Mesodermal cell (in vitro differentiated cells): ENCODE data around the gene PLEKHG2.
A peak's percentile ranks its signal among the peaks of the same experiment; 100 is the strongest.
"Not testable (repeated sequence)": the region's sequence is repeated elsewhere in the genome, so short reads cannot be mapped to it uniquely, and the experiment has no call there.

Source experiments
- H3K27ac ChIP-seq: 2 replicates; pipeline ENCODE4 v1.7.0; 2013; ENCODE audit warnings: mild to moderate bottlenecking, low read depth, low read length, moderate library complexity; ENCODE audit not compliant: severe bottlenecking
- H3K36me3 ChIP-seq: 2 replicates; pipeline ENCODE4 v1.7.1; 2013; ENCODE audit warnings: mild to moderate bottlenecking, low read length, moderate library complexity; ENCODE audit not compliant: control insufficient read depth, insufficient read depth
- H3K4me1 ChIP-seq: one replicate; pipeline ENCODE4 v1.7.1; 2013; ENCODE audit warnings: mild to moderate bottlenecking, low read length; ENCODE audit not compliant: insufficient read depth, control insufficient read depth, poor library complexity, severe bottlenecking
- H3K4me3 ChIP-seq: 2 replicates; pipeline ENCODE4 v1.7.0; 2013; ENCODE audit warnings: low read length, control low read depth, mild to moderate bottlenecking; ENCODE audit not compliant: insufficient read depth, poor library complexity, severe bottlenecking; ENCODE audit errors: extremely low read depth
- H3K9me3 ChIP-seq: 2 replicates; pipeline ENCODE4 v1.7.1; 2013; ENCODE audit warnings: mild to moderate bottlenecking, low read length, moderate library complexity; ENCODE audit not compliant: control insufficient read depth
- WGBS, 2 experiments: methylation state at CpG; one replicate each; pipeline ENCODE4 v1.1.5; 2013; ENCODE audit warnings: missing lambda C conversion rate in 2 of 2; ENCODE audit not compliant: insufficient coverage in 2 of 2; 5-methylcytosine and 5-hydroxymethylcytosine counted together

The PLEKHG2 gene

DNA sequence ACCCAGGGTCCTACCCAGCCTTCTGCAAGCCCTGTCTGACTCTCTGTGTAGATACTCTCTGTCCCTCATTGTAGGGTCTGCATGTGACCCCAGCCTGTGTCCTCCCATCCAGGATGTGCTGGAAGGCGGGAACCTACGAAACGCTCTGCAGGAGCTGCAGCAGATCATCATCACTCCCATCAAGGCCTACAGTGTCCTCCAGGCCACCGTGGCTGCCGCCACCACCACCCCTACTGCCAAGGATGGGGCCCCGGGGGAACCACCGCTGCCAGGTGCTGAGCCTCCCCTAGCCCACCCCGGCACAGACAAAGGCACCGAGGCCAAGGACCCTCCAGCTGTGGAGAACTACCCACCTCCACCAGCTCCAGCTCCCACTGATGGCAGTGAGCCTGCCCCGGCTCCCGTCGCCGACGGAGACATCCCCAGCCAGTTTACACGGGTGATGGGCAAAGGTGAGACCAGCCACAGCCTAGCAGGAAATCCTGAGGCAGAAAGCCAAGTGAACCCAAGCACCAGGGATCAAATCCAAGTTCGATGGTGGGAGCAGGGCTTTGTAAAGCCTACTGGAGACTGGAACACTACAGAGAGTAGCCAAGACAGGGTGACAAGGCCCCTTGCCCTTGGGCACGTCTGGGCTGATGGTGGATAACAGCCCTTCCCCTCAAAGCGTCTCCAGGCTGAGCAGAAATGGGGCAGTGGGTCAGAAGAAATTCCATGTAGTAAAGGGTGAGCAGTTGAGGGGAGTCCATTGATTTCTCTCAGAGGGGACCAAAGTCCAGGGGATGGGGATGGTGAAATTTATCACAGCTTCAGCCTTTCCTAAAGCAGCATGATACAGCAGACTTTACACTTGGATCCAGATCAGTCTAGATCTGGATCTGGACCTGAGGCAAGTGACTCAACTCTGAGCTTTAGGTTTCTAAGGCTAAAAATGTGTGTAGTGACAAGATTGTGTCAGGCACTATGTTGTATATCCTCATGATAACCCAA, 34.8 kb upstream of the PLEKHG2 start:
- Histone ChIP-seq H3K9me3 (no peaks in the 10 kb centered on the region), H3K4me3 (no peak overlapping the region), H3K4me1 (no peaks in the 10 kb centered on the region), H3K36me3 (peaks cover 93% of the 10 kb centered on the region), H3K27ac (no peak overlapping the region)
- 95 to 99% methylated on average over 12 to 17 of the region's 18 CpGs for WGBS, 2 experiments

DNA sequence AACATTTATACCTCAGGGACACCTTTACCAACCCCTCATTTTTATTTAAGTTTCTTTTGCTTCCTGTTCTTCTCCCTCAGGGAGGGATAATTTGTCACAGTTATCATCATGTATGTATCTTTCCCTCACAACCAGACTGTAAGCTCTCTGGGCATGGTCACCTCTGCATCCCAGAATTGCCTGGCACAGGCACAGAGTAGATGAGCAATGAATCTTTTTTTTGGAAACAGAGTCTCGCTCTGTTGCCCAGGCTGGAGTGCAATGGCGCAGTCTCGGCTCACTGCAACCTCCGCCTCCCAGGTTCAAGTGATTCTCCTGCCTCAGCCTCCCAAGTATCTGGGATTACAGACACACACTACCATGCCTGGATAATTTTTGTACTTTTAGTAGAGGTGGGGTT, 33.1 kb upstream of the PLEKHG2 start:
- H3K4me3 ChIP-seq, H3K9me3 ChIP-seq, H3K27ac ChIP-seq, H3K4me1 ChIP-seq: not testable (repeated sequence)
- peaks cover 96% of the 10 kb centered on the region for H3K36me3 ChIP-seq
- WGBS, 2 experiments = 100% methylated on average over 3 of the region's 4 CpGs; no CpG with 5 or more reads in 1 of the 2 experiments

DNA sequence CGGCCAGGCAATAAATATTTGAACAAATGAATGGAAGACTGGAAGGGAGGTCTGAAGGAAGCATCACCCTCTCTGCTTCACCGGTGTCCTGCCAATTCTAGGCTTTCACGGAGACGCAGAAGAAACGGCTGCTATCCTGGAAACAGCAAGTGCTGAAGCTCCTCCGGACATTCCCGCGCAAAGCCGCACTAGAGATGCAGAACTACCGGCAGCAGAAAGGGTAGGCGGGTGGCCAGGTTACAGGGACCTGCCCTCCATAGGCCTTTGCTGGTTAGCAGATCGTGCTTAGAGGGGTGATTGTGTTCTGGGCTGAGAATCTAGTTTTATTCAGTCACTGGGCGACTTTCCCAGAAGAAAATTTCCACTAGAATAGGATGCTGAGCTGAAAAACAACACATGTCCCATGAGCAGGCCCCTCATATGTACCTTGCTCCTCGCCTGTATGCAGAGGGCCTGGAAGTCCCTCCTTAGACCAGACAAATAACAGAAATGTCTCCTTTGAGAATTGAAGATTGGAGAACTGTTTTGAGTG, 32.5 kb upstream of the PLEKHG2 start:
- no peaks in the 10 kb centered on the region for H3K9me3 ChIP-seq
- H3K4me1 ChIP-seq = no peaks in the 10 kb centered on the region
- H3K4me3 ChIP-seq = no peak overlapping the region
- H3K27ac ChIP-seq = no peak overlapping the region
- H3K36me3 ChIP-seq = peaks cover 96% of the 10 kb centered on the region
- WGBS, 2 experiments = 98% methylated on average over 11 to 13 of the region's 14 CpGs

DNA sequence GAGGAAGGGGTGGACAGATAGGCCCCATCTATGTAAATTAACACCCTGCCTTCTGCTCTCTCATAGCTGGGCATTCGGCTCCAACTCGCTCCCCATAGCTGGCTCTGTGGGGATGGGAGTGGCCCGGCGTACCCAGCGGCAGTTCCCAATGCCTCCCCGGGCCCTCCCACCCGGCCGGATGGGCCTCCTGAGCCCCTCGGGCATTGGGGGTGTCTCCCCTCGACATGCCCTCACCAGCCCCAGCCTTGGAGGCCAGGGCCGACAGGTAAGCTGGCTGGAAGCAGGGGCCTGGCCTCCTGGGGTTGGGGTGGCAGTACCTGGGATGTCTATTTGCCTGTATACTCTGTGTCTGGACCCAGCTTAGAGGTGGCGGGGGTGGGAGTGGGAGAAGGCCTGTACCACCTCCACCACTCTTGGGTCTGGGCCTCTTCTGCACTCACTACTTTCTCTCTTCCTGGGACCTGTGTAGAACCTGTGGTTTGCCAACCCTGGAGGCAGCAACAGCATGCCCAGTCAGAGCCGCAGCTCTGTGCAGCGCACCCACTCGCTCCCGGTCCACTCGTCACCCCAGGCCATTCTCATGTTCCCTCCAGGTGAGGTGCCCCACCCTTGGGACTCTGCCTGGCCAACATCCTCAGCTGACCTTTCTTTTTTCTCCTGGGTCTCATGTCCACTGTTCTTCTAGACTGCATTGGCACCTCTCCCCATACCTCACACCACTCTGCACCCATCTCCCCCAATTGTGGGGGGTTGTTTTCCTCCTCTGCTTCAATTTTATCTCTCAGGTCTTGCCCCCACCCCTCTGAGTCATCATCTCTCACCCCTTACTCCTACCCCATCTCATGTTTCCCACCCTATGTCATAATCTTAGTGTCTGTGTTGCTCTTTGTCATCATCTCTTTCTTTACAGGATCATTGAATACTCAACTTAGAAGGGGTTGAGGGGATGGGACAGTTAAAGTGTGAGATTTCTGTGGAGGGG, 31.7 kb upstream of the PLEKHG2 start:
- no peaks in the 10 kb centered on the region for H3K9me3 ChIP-seq
- 91 to 99% methylated on average over 4 to 14 of the region's 17 CpGs for whole genome bisulfite sequencing, 2 experiments

DNA sequence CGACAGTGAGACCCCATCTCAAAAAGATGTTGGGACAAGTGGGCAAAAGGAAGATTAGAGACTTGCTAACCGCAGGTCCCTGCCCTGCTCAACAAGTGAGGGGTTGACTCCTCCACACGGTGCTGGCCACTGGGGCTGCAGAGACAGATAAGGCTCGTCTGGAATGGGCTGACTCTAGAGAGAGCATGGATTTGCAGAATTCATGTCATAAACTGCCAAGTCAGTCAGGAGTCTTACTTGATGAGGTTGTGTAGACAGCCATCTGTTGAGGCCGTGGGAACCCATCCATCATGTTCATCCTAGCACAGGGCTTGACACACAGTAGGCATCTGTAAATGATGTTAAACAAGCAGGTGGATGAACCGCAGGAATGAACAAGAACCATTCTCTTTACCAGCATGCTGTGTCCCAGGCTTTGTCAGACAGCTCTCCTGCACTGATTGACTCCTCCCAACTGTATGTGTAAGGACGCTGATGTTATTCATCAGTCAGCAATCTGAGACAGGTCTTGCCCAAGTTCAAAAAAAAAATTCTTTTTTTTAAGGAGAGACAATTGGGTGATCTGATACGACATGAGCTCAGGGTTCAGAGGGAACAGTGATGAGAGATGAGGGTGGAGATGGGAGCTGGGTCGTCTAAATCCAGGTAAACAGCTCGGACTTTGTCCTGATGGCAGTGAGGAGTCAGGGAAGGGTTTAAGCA, 30.4 kb upstream of the PLEKHG2 start:
- H3K9me3 ChIP-seq = no peaks in the 10 kb centered on the region
- H3K36me3 ChIP-seq = peaks cover 96% of the 10 kb centered on the region
- H3K27ac ChIP-seq = no peak overlapping the region
- H3K4me1 ChIP-seq = peaks cover 3% of the 10 kb centered on the region
- 92% methylated on average over 8 to 9 of the region's 10 CpGs for WGBS, 2 experiments
- H3K4me3 ChIP-seq = no peak overlapping the region

More for the DNA sequence above, 31.7 kb upstream of the PLEKHG2 start:
- peaks cover 2% of the 10 kb centered on the region for H3K4me1 ChIP-seq
- no peak overlapping the region for H3K27ac ChIP-seq
- H3K36me3 ChIP-seq = peaks cover 96% of the 10 kb centered on the region
- H3K4me3 ChIP-seq = no peak overlapping the region

DNA sequence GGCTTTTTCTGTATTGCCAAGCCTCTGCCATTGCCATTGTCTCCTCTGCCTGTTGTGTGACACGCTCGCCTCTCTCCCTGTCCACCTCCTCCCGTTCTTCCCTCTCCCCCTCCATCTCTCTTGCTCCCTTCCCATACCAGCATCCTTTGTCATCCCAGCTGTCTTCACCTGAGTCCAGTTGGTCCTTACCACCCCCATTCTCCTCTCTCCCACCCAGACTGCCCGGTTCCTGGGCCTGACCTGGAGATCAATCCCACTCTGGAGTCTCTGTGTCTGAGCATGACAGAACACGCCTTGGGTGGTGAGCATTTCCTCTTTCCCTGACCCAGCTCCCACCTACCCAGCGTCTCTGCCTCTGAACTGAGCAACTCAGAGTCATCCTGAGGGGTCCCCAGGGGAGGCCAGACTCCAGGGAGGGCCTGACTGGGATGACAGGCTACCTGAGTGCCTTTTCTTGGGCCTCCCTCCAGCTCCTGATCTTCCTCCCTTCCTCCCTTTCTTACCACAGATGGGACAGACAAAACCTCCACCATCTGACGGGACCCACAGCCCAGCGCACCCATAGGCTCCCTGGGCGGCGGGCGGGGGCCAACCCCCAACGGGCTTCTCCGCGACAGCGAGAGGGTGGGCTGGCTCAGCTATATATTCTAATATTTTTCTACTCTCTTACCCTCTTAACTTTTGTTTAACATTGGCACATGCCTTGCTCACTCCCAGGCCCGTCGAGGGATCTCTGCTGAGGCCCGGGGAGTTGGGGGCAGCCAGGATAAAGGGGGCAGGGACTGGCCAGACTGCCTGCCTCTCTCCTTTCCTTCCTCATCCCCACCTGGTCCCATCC, 29.3 kb upstream of the PLEKHG2 start:
- H3K27ac ChIP-seq = no peak overlapping the region
- H3K36me3 ChIP-seq = peaks cover 95% of the 10 kb centered on the region
- peaks cover 3% of the 10 kb centered on the region for H3K4me1 ChIP-seq
- H3K4me3 ChIP-seq = no peak overlapping the region
- 97% methylated on average over 15 to 17 of the region's 18 CpGs for WGBS, 2 experiments
- no peaks in the 10 kb centered on the region for H3K9me3 ChIP-seq

DNA sequence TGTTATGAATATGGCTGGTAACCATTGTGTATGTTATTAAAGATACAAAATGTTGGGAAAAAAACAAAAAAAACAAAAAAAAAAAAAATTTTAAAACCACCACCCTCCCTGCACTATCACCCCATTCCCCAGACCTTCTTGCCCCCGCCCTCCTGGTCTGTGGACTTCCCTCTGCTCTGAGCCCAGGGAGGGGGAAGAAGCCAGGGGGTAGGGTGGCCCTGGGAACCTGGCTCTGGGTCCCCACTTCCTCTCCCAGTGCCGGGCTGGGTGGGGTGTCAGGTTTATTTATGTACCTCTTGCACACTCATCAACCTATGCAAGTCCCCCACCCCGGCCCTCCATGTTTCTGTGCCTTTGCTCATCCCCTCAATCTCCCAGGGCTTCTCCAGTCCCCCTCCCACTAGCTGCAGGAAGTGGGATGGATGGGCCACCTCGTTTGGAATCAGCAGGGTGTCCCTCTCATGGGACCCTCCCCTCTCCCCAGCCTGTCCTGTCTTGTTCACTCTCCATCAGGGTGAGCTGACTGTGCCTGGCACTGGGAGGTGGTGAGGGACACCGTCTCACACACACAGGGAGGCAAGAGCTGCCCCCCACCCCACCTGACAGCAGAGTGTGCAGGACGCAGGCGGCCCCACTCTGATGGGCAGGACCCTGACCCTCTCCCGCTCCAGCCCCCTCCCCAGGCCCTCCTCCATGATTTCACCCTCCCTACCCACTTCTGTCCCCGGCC, 27.5 kb upstream of the PLEKHG2 start:
- peaks cover 10% of the 10 kb centered on the region for H3K4me1 ChIP-seq
- 67 to 100% methylated on average over 1 of the region's 9 CpGs for WGBS, 2 experiments
- H3K36me3 ChIP-seq = peaks cover 94% of the 10 kb centered on the region
- H3K4me3 ChIP-seq = no peak overlapping the region
- peak overlapping the region; percentile 16 for H3K27ac ChIP-seq
- no peaks in the 10 kb centered on the region for H3K9me3 ChIP-seq

DNA sequence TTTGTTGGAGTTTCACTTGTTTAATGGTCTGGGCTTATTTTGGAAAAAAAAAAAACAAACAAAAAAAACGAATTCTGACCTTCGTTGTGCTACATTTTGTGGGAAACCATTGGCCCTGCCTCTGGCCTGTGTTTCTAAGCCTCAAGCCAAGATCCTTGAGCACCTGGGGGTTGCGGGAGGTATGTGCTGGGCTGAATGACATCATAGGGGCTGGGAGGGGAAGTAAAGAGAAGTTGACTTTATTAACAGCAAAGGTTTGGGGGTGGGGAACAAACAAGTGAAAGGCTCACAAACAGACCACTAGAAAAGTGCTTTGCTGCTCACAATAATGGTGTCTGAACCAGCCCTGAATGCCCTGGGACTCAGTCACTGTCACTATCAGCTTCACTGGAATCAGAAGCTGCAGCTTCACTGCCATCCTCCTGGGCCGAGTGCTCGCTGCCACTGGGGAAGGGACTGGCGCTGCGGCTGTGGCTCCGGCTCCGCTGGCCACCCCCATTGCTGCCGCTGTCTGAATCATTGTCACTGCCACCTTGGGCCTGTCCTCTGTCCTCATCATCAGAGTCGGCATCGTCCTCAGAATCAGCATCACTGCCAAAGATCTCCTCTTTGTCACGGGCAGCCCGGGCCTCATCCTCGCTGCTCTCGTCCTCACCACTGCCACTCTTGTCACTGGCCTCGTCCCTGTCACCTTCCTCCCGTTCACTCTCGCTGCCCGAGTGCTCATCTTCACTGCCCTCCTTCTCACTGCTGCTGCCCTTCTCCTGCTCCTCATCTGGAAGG, 26.6 kb upstream of the PLEKHG2 start:
- WGBS, 2 experiments = 88 to 93% methylated on average over 17 to 20 of the region's 20 CpGs
- no peak overlapping the region for H3K4me3 ChIP-seq
- peaks cover 11% of the 10 kb centered on the region for H3K4me1 ChIP-seq
- peaks cover 87% of the 10 kb centered on the region for H3K36me3 ChIP-seq
- H3K27ac ChIP-seq = peak overlapping the region; percentile 31
- no peaks in the 10 kb centered on the region for H3K9me3 ChIP-seq
